ENCODE data around the gene EPN2. TPM values are rescaled to one million over a fixed set of nuclear protein-coding genes. Genes with fewer than 3 reads are reported as not detected.

Gene EPN2
- total RNA-seq, 2 experiments from 2014 or later = 20.1 to 20.4 TPM

- BruUV-seq (replicated peaks) = no TSS peak
- POLR2A ChIA-PET = interaction anchor here (0.7 to 2.1 kb wide), 2 partner anchors 9 to 12 kb away, joined by 3 to 13 read pairs; partner anchors contain the start of gene MAPK7
- Histone ChIP-seq H3K9me3 (ENCODE audit: low read length) (no peaks in the 10 kb centered on the region), H3K4me3 (ENCODE audit: low read depth, low read length, poor library complexity, severe bottlenecking) (no peak overlapping the region), H3K4me2 (ENCODE audit: low read length) (no peak overlapping the region), H3K36me3 (ENCODE audit: insufficient read depth, low read length) (no peaks in the 10 kb centered on the region), H4K20me1 (ENCODE audit: insufficient read depth, low read length) (no peaks in the 10 kb centered on the region), H3K79me2 (ENCODE audit: insufficient read depth, low read depth, low read length) (peaks cover 3% of the 10 kb centered on the region; the same call in 1 of the 2 replicates), H3K4me1 (ENCODE audit: insufficient read depth, low read length, poor library complexity, severe bottlenecking) (peaks cover 20% of the 10 kb centered on the region), H2AFZ (ENCODE audit: low read length) (no peak overlapping the region), H3K9me2 (ENCODE audit: insufficient read depth, low read length) (no peaks in the 10 kb centered on the region), H3K27ac (ENCODE audit: low read depth, low read length, poor library complexity, severe bottlenecking) (no peak overlapping the region)
- TF ChIP-seq EZH2phosphoT487 (IDR thresholded peaks at IDR 0.05; ENCODE audit: borderline replicate concordance, low read depth, low read length) = no peak
- TF ChIP-seq, protein P1, sequence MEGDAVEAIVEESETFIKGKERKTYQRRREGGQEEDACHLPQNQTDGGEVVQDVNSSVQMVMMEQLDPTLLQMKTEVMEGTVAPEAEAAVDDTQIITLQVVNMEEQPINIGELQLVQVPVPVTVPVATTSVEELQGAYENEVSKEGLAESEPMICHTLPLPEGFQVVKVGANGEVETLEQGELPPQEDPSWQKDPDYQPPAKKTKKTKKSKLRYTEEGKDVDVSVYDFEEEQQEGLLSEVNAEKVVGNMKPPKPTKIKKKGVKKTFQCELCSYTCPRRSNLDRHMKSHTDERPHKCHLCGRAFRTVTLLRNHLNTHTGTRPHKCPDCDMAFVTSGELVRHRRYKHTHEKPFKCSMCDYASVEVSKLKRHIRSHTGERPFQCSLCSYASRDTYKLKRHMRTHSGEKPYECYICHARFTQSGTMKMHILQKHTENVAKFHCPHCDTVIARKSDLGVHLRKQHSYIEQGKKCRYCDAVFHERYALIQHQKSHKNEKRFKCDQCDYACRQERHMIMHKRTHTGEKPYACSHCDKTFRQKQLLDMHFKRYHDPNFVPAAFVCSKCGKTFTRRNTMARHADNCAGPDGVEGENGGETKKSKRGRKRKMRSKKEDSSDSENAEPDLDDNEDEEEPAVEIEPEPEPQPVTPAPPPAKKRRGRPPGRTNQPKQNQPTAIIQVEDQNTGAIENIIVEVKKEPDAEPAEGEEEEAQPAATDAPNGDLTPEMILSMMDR (conservative IDR thresholded peaks at IDR 0.05; ENCODE audit: low read length) = no peak
- no peak for DNase-seq (ENCODE audit: low spot score)
- CTCF ChIA-PET (ENCODE audit: unreplicated experiment) = no interaction called here
- intact Hi-C loops (cut with micrococcal nuclease; ENCODE audit: unreplicated experiment) = loop anchor here (2.0 kb wide), 1 partner anchor 67 kb away; no protein-coding TSS in a partner anchor
These were observed 128.3 kb downstream of the EPN2 start for GRCh38 chr17:19365499-19365817.

DNA sequence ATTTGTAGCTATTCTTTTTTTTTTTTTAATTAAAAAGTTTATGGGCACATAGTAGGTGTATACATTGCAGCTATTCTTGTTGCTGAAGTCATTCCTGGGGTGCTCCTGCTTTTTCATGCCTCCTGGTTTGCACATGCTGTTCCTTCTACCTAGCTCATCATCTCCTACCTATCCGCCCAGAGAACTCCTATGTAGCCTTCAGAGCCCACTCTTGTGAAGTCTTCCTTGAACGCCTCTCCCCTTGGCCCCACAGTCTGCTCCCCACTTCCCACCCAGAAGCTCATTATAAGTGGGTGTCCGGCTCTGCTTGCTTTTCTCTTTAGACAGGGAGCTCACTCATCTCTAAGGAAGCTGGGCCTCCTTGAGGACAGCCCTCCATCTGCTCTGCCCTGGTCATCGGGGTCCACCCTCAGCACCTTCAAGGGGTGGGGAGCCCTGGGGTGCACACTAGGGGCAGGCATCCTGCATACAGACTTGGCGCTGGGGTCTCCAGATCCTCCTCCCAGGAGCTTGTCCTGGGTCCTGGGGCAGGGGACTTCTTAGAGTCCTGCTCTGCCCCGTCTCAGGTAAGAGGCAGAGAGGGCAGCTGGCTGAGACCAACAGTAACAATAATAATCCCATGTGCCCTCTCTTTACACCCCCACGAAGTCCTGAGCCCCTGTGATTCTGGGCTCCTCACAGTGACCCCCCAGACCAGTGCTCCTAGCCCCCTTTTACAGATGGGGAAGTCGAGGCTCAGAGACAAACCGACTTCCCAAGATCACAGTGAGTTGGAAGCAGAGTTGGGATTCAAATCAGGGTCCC, 128.9 kb downstream of the EPN2 start:
- TF ChIP-seq, protein P1 (conservative IDR thresholded peaks at IDR 0.05; ENCODE audit: low read length) = no peak
- no peak for TF ChIP-seq EZH2phosphoT487 (IDR thresholded peaks at IDR 0.05; ENCODE audit: borderline replicate concordance, low read depth, low read length)
- intact Hi-C loops (cut with micrococcal nuclease; ENCODE audit: unreplicated experiment) = loop anchor here (2.0 kb wide), 1 partner anchor 67 kb away; no protein-coding TSS in a partner anchor
- H3K4me1 ChIP-seq (ENCODE audit: insufficient read depth, low read length, poor library complexity, severe bottlenecking) = peaks cover 26% of the 10 kb centered on the region
- no TSS peak for BruUV-seq (replicated peaks)
- H3K9me3 ChIP-seq (ENCODE audit: low read length) = no peaks in the 10 kb centered on the region
- POLR2A ChIA-PET = interaction anchor here (0.7 to 2.1 kb wide), 2 partner anchors 8 to 12 kb away, joined by 3 to 13 read pairs; partner anchors contain the start of gene MAPK7
- CTCF ChIA-PET (ENCODE audit: unreplicated experiment) = no interaction called here
- H4K20me1 ChIP-seq (ENCODE audit: insufficient read depth, low read length) = no peaks in the 10 kb centered on the region
- H2AFZ ChIP-seq (ENCODE audit: low read length) = no peak overlapping the region
- no peak overlapping the region for H3K4me2 ChIP-seq (ENCODE audit: low read length)
- no peaks in the 10 kb centered on the region for H3K9me2 ChIP-seq (ENCODE audit: insufficient read depth, low read length)
- no peaks in the 10 kb centered on the region for H3K36me3 ChIP-seq (ENCODE audit: insufficient read depth, low read length)
- no peak overlapping the region for H3K27ac ChIP-seq (ENCODE audit: low read depth, low read length, poor library complexity, severe bottlenecking)
- no peak for DNase-seq (ENCODE audit: low spot score)
- peaks cover 3% of the 10 kb centered on the region; the same call in 1 of the 2 replicates for H3K79me2 ChIP-seq (ENCODE audit: insufficient read depth, low read depth, low read length)
- no peak overlapping the region for H3K4me3 ChIP-seq (ENCODE audit: low read depth, low read length, poor library complexity, severe bottlenecking)

DNA sequence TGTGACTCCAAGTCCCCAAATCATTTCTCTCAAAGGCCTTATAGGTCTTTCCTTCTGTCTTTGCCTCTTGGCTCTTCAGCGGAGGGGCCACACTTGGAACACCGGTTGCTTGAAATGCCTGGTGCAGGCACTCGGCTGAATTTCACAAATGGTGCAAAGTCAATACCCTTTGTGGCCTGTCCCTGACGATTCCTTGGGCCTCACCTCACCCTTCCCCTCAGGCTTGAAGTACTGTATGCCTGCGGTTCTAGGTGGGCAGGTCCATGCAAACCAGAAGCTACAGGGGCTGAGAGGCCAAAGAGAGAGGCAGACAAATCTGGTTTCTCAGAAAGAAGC, 129.4 kb downstream of the EPN2 start:
- intact Hi-C loops (cut with micrococcal nuclease; ENCODE audit: unreplicated experiment) = no loop called here
- BruUV-seq (replicated peaks) = no TSS peak
- Histone ChIP-seq H3K79me2 (ENCODE audit: insufficient read depth, low read depth, low read length) (peaks cover 3% of the 10 kb centered on the region; the same call in 1 of the 2 replicates), H3K4me1 (ENCODE audit: insufficient read depth, low read length, poor library complexity, severe bottlenecking) (peaks cover 27% of the 10 kb centered on the region), H3K9me3 (ENCODE audit: low read length) (no peaks in the 10 kb centered on the region), H4K20me1 (ENCODE audit: insufficient read depth, low read length) (no peaks in the 10 kb centered on the region), H3K36me3 (ENCODE audit: insufficient read depth, low read length) (no peaks in the 10 kb centered on the region), H3K27ac (ENCODE audit: low read depth, low read length, poor library complexity, severe bottlenecking) (no peak overlapping the region), H3K9me2 (ENCODE audit: insufficient read depth, low read length) (no peaks in the 10 kb centered on the region), H2AFZ (ENCODE audit: low read length) (no peak overlapping the region), H3K4me3 (ENCODE audit: low read depth, low read length, poor library complexity, severe bottlenecking) (no peak overlapping the region), H3K4me2 (ENCODE audit: low read length) (no peak overlapping the region)
- TF ChIP-seq, protein P1 (conservative IDR thresholded peaks at IDR 0.05; ENCODE audit: low read length) = no peak
- no peak for TF ChIP-seq EZH2phosphoT487 (IDR thresholded peaks at IDR 0.05; ENCODE audit: borderline replicate concordance, low read depth, low read length)
- no peak for DNase-seq (ENCODE audit: low spot score)
- ChIA-PET POLR2A (no interaction called here), CTCF (ENCODE audit: unreplicated experiment) (no interaction called here)

Measured in OCI-LY7 (cell line).